OCI-LY3 (cell line): ENCODE results near the gene COPS3.

Source experiments
- H2AFZ ChIP-seq: fragments of 200-600, 300-600 bp; shearing (Covaris generic); 2 replicates; pipeline ENCODE4 v1.6.0; 2014; ENCODE audit warnings: antibody characterized with exemption, low read depth, low read length
- H3K27ac ChIP-seq: fragments of 200-600, 300-600 bp; sonication (generic); 2 replicates; pipeline ENCODE4 v1.5.1; 2014; ENCODE audit warnings: mild to moderate bottlenecking, low read length, moderate library complexity, mixed read lengths
- H3K27me3 ChIP-seq: fragments of 200-600, 300-600 bp; sonication (generic); 2 replicates; pipeline ENCODE4 v1.6.1; 2014; ENCODE audit warnings: low read depth, low read length, mixed read lengths
- H3K36me3 ChIP-seq: fragments of 200-600, 300-600 bp; sonication (generic); replicated peaks from 2 replicates; pipeline ENCODE3; 2014; ENCODE audit warnings: low read depth, low read length, mixed read lengths
- H3K4me1 ChIP-seq: fragments of 300-600, 200-600 bp; sonication (generic); 2 replicates; pipeline ENCODE4 v1.6.1; 2014; ENCODE audit warnings: low read length, mixed read lengths
- H3K4me2 ChIP-seq: fragments of 200-600, 300-600 bp; sonication (generic); 2 replicates; pipeline ENCODE4 v1.6.1; 2014; ENCODE audit warnings: low read length, mixed read lengths
- H3K4me3 ChIP-seq: fragments of 300-600, 200-600 bp; sonication (generic); 2 replicates; pipeline ENCODE4 v1.5.1; 2014; ENCODE audit warnings: antibody characterized with exemption, mild to moderate bottlenecking, low read length, moderate library complexity
- H3K79me2 ChIP-seq: fragments of 300-600, 200-600 bp; shearing (Covaris generic); 2 replicates; pipeline ENCODE4 v1.6.1; 2014; ENCODE audit warnings: mild to moderate bottlenecking, low read length, mixed read lengths
- H3K9ac ChIP-seq: fragments of 300-600, 200-600 bp; shearing (Covaris generic); 2 replicates; pipeline ENCODE4 v1.6.0; 2014; ENCODE audit warnings: mild to moderate bottlenecking, low read length, moderate library complexity
- H3K9me3 ChIP-seq: fragments of 200-600, 300-600 bp; shearing (Covaris generic); 2 replicates; pipeline ENCODE4 v1.6.1; 2014; ENCODE audit warnings: low read length, mixed read lengths; ENCODE audit not compliant: insufficient read depth
- H4K20me1 ChIP-seq: fragments of 200-600, 300-600 bp; sonication (generic); 2 replicates; pipeline ENCODE4 v1.6.1; 2016; ENCODE audit warnings: low read length, mixed read lengths; ENCODE audit not compliant: insufficient read depth
- EZH2phosphoT487 ChIP-seq: fragments of 200-600 bp; shearing (Covaris generic); IDR thresholded peaks from 2 replicates; pipeline ENCODE4 v1.6.1; 2018; ENCODE audit warnings: antibody characterized with exemption, mixed run types, low read depth
- TF ChIP-seq, protein P1 (sequence below): fragments of 200-600, 300-600 bp; sonication (generic); IDR thresholded peaks from 2 replicates; pipeline ENCODE4 v1.5.1; 2014; ENCODE audit warnings: antibody characterized with exemption, low read length, low read depth

COPS3 gene

DNA sequence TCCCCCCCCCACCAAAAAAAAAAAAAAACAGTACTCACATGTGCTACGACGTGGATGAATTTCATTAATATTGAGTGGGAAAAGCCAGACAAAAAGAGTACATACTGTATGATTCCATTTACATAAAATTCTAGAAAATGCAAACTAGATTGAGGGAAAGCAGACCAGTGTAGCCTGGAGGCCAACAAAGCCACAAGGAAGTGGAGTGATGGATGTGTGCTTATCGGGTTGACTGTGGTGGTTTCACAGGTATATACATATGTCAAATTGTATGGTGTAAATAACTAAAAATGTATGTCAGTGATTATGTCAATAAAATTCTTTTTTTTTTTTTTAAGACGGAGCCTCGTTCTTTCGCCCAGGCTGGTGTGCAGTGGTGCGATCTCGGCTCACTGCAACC is 73.0 kb downstream of the COPS3 start:
- Histone ChIP-seq H3K36me3 (peaks cover 18% of the 10 kb centered on the region), H3K4me2 (no peak overlapping the region), H3K4me1 (peaks cover 18% of the 10 kb centered on the region), H3K4me3 (no peak overlapping the region), H3K27ac (no peak overlapping the region), H3K9ac (no peak overlapping the region), H3K27me3 (no peaks in the 10 kb centered on the region), H4K20me1 (peaks cover 8% of the 10 kb centered on the region), H3K9me3 (no peaks in the 10 kb centered on the region), H3K79me2 (peaks cover 28% of the 10 kb centered on the region), H2AFZ (no peak overlapping the region)
- TF ChIP-seq EZH2phosphoT487, result no peak
- TF ChIP-seq, protein P1, sequence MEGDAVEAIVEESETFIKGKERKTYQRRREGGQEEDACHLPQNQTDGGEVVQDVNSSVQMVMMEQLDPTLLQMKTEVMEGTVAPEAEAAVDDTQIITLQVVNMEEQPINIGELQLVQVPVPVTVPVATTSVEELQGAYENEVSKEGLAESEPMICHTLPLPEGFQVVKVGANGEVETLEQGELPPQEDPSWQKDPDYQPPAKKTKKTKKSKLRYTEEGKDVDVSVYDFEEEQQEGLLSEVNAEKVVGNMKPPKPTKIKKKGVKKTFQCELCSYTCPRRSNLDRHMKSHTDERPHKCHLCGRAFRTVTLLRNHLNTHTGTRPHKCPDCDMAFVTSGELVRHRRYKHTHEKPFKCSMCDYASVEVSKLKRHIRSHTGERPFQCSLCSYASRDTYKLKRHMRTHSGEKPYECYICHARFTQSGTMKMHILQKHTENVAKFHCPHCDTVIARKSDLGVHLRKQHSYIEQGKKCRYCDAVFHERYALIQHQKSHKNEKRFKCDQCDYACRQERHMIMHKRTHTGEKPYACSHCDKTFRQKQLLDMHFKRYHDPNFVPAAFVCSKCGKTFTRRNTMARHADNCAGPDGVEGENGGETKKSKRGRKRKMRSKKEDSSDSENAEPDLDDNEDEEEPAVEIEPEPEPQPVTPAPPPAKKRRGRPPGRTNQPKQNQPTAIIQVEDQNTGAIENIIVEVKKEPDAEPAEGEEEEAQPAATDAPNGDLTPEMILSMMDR, result no peak

- H2AFZ ChIP-seq, result peak overlapping the region; percentile 68; the same call in 1 of the 2 replicates
- peak overlapping the region; percentile 99 for H3K4me3 ChIP-seq
- no peaks in the 10 kb centered on the region for H3K27me3 ChIP-seq
- TF ChIP-seq, protein P1, result no peak
- no peak for TF ChIP-seq EZH2phosphoT487
- peaks cover 39% of the 10 kb centered on the region for H3K79me2 ChIP-seq
- H3K9me3 ChIP-seq, result no peaks in the 10 kb centered on the region
- H3K9ac ChIP-seq, result no peak overlapping the region; the same call in 1 of the 2 replicates
- peak overlapping the region; percentile 59 for H3K27ac ChIP-seq
- peaks cover 18% of the 10 kb centered on the region for H3K36me3 ChIP-seq
- H4K20me1 ChIP-seq, result peaks cover 8% of the 10 kb centered on the region
- peaks cover 18% of the 10 kb centered on the region for H3K4me1 ChIP-seq
- peak overlapping the region; percentile 98 for H3K4me2 ChIP-seq
Observed at GRCh38 chr17:17206913-17207335, 74.1 kb downstream of the COPS3 start.

DNA sequence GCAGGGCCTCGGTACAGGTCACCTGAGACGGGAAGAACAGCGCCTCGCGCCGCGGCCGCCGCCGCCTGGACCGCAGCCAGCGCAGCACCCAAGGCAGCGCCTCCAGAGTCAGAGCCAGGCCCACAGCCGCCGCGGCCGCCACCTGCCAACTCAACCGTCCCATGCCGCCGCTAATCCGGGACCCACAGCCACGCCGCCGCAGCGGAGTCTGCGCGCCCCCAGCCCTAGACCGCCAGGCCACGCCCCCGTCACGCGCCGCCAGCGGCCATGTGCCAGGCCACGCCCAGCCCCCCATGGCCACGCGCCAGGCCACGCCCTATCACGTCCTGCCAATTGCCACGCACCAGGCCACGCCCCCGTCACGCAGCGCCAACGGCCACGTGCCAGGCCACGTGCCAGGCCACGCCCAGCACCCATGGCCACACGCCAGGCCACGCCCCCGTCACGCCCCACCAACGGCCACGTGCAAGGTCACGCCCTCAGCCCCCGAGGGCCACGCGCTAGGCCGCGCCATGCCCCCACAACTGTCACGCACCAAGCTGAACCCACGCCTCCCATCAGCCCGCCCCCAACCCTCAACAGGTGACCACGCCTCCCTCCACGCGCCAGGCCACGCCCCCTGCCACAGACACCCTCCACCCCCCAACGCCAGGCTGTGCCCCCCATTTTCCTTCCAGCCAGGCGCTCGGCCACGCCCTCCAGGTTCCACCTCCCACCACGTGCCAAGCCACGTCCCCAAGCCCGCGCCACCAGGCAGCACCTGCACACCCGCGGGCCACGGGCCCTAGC is 74.7 kb downstream of the COPS3 start, which contains the start of gene PLD6:
TSS of gene PLD6 (minus strand) at position 210 of the 789 bp plus-strand sequence. CDS start at position 163, 47 bp downstream.
- Histone ChIP-seq H2AFZ (peak within 1 kb of the TSS; percentile 68; the same call in 1 of the 2 replicates), H3K36me3 (peaks cover 17% of the 10 kb centered on the region), H3K9me3 (no peaks in the 10 kb centered on the region), H3K27me3 (no peaks in the 10 kb centered on the region), H3K79me2 (peaks cover 42% of the 10 kb centered on the region), H3K4me2 (peak within 1 kb of the TSS; percentile 98), H3K4me3 (peak within 1 kb of the TSS; percentile 99), H3K4me1 (peaks cover 18% of the 10 kb centered on the region), H3K9ac (peak within 1 kb of the TSS; percentile 96), H4K20me1 (peaks cover 8% of the 10 kb centered on the region), H3K27ac (peak within 1 kb of the TSS; percentile 59)
- TF ChIP-seq, protein P1, result no peak
- TF ChIP-seq EZH2phosphoT487, result no peak

- Histone ChIP-seq H3K4me2 (peak overlapping the region; percentile 98), H2AFZ (peak overlapping the region; percentile 40; the same call in 1 of the 2 replicates), H3K36me3 (peaks cover 19% of the 10 kb centered on the region), H3K9me3 (no peaks in the 10 kb centered on the region), H3K27me3 (no peaks in the 10 kb centered on the region), H3K4me1 (peaks cover 18% of the 10 kb centered on the region), H4K20me1 (peaks cover 8% of the 10 kb centered on the region), H3K79me2 (peaks cover 49% of the 10 kb centered on the region), H3K27ac (peak overlapping the region; percentile 59), H3K9ac (peak overlapping the region; percentile 96), H3K4me3 (peak overlapping the region; percentile 99)
- TF ChIP-seq, protein P1, result no peak
- no peak for TF ChIP-seq EZH2phosphoT487
Observed at GRCh38 chr17:17205368-17206123, 75.5 kb downstream of the COPS3 start.
